ENCODE data around the gene ACBD4. TPM values are rescaled to one million over a fixed set of nuclear protein-coding genes. Genes with fewer than 3 reads are reported as not detected.

Gene ACBD4
- polyA plus RNA-seq, 1 donor from 2014 or later, result 3.1 TPM

GRCh38 chr17:45131616-45132319, 3.7 kb upstream of the ACBD4 start:
- no peaks in the 10 kb centered on the region for H3K9me2 ChIP-seq (ENCODE audit: insufficient read depth, low read length)
- H3K36me3 ChIP-seq (ENCODE audit: insufficient read depth, low read length), result no peaks in the 10 kb centered on the region
- TF ChIP-seq, protein P1, sequence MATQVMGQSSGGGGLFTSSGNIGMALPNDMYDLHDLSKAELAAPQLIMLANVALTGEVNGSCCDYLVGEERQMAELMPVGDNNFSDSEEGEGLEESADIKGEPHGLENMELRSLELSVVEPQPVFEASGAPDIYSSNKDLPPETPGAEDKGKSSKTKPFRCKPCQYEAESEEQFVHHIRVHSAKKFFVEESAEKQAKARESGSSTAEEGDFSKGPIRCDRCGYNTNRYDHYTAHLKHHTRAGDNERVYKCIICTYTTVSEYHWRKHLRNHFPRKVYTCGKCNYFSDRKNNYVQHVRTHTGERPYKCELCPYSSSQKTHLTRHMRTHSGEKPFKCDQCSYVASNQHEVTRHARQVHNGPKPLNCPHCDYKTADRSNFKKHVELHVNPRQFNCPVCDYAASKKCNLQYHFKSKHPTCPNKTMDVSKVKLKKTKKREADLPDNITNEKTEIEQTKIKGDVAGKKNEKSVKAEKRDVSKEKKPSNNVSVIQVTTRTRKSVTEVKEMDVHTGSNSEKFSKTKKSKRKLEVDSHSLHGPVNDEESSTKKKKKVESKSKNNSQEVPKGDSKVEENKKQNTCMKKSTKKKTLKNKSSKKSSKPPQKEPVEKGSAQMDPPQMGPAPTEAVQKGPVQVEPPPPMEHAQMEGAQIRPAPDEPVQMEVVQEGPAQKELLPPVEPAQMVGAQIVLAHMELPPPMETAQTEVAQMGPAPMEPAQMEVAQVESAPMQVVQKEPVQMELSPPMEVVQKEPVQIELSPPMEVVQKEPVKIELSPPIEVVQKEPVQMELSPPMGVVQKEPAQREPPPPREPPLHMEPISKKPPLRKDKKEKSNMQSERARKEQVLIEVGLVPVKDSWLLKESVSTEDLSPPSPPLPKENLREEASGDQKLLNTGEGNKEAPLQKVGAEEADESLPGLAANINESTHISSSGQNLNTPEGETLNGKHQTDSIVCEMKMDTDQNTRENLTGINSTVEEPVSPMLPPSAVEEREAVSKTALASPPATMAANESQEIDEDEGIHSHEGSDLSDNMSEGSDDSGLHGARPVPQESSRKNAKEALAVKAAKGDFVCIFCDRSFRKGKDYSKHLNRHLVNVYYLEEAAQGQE (IDR thresholded peaks at IDR 0.05; ENCODE audit: borderline replicate concordance), result no peak
- TF ChIP-seq TAF1 (IDR thresholded peaks at IDR 0.05; ENCODE audit: low read depth), result no peak
- no peak for TF ChIP-seq EZH2 (IDR thresholded peaks at IDR 0.05; ENCODE audit: borderline replicate concordance, insufficient read depth, low read length, poor library complexity, severe bottlenecking)
- TF ChIP-seq, protein P2, sequence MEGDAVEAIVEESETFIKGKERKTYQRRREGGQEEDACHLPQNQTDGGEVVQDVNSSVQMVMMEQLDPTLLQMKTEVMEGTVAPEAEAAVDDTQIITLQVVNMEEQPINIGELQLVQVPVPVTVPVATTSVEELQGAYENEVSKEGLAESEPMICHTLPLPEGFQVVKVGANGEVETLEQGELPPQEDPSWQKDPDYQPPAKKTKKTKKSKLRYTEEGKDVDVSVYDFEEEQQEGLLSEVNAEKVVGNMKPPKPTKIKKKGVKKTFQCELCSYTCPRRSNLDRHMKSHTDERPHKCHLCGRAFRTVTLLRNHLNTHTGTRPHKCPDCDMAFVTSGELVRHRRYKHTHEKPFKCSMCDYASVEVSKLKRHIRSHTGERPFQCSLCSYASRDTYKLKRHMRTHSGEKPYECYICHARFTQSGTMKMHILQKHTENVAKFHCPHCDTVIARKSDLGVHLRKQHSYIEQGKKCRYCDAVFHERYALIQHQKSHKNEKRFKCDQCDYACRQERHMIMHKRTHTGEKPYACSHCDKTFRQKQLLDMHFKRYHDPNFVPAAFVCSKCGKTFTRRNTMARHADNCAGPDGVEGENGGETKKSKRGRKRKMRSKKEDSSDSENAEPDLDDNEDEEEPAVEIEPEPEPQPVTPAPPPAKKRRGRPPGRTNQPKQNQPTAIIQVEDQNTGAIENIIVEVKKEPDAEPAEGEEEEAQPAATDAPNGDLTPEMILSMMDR (IDR thresholded peaks at IDR 0.05; ENCODE audit: poor library complexity, severe bottlenecking), result peak; percentile 79
- no peak for TF ChIP-seq EP300 (conservative IDR thresholded peaks at IDR 0.05; ENCODE audit: poor library complexity, severe bottlenecking)
- peak; percentile 26 for TF ChIP-seq RAD21 (conservative IDR thresholded peaks at IDR 0.05)
- no peak for TF ChIP-seq POLR2AphosphoS5 (IDR thresholded peaks at IDR 0.05)
- peak; percentile 34 for TF ChIP-seq MXI1 (conservative IDR thresholded peaks at IDR 0.05; ENCODE audit: poor library complexity, severe bottlenecking)
- TF ChIP-seq SMC3 (conservative IDR thresholded peaks at IDR 0.05; ENCODE audit: poor library complexity), result peak; percentile 44
- H3K4me2 ChIP-seq (ENCODE audit: low read length), result peak overlapping the region; percentile 62
- H3K79me2 ChIP-seq (replicated peaks; ENCODE audit: insufficient read depth, low read length), result no peaks in the 10 kb centered on the region
- H3K9me3 ChIP-seq (ENCODE audit: low read length), result no peaks in the 10 kb centered on the region
- H3K4me3 ChIP-seq (ENCODE audit: low read length), result peak overlapping the region; percentile 97
- no peaks in the 10 kb centered on the region for H4K20me1 ChIP-seq (ENCODE audit: insufficient read depth)
- H3K27me3 ChIP-seq (ENCODE audit: insufficient read depth, low read depth, low read length), result no peaks in the 10 kb centered on the region
- H3K27ac ChIP-seq (ENCODE audit: low read length), result no peak overlapping the region
- H2AFZ ChIP-seq (ENCODE audit: low read depth, low read length), result no peak overlapping the region
- no peaks in the 10 kb centered on the region for H3F3A ChIP-seq (ENCODE audit: insufficient read depth, low read length, poor library complexity, severe bottlenecking)
- peak overlapping the region; percentile 97 for H3K9ac ChIP-seq (ENCODE audit: low read length)

DNA sequence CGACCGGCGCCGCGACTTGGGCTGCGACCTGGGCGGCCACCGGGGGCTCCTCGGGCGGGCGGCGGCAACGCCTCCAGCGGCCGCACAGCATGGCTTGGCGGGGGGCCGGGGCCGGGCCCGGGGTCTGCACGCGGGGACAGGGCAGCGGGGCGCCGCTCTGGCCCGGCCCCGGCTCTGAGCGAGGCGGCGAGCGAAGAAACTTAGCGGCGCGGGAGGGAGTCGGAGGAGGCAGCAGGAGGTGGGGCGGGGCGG, 3.2 kb upstream of the ACBD4 start, which contains the start of gene PLCD3:
Gene PLCD3, minus strand, starts transcription at position 196 of the 252 bp plus-strand sequence. Its CDS starts 105 bp downstream, at position 91.
- no peaks in the 10 kb centered on the region for H3K9me3 ChIP-seq (ENCODE audit: low read length)
- TF ChIP-seq, protein P1 (IDR thresholded peaks at IDR 0.05; ENCODE audit: borderline replicate concordance), result no peak
- peak within 1 kb of the TSS; percentile 97 for H3K9ac ChIP-seq (ENCODE audit: low read length)
- H3K9me2 ChIP-seq (ENCODE audit: insufficient read depth, low read length), result no peaks in the 10 kb centered on the region
- H4K20me1 ChIP-seq (ENCODE audit: insufficient read depth), result no peaks in the 10 kb centered on the region
- peak within 1 kb of the TSS; percentile 93 for H2AFZ ChIP-seq (ENCODE audit: low read depth, low read length)
- no peaks in the 10 kb centered on the region for H3F3A ChIP-seq (ENCODE audit: insufficient read depth, low read length, poor library complexity, severe bottlenecking)
- peak within 1 kb of the TSS; percentile 87 for H3K27ac ChIP-seq (ENCODE audit: low read length)
- peak within 1 kb of the TSS; percentile 67 for H3K4me2 ChIP-seq (ENCODE audit: low read length)
- H3K27me3 ChIP-seq (ENCODE audit: insufficient read depth, low read depth, low read length), result no peaks in the 10 kb centered on the region
- H3K79me2 ChIP-seq (replicated peaks; ENCODE audit: insufficient read depth, low read length), result no peaks in the 10 kb centered on the region
- peak within 1 kb of the TSS; percentile 97 for H3K4me3 ChIP-seq (ENCODE audit: low read length)
- H3K36me3 ChIP-seq (ENCODE audit: insufficient read depth, low read length), result no peaks in the 10 kb centered on the region

Measured in neural cell (in vitro differentiated cells).